ENCODE data around the gene BRAT1.

The BRAT1 gene

DNA sequence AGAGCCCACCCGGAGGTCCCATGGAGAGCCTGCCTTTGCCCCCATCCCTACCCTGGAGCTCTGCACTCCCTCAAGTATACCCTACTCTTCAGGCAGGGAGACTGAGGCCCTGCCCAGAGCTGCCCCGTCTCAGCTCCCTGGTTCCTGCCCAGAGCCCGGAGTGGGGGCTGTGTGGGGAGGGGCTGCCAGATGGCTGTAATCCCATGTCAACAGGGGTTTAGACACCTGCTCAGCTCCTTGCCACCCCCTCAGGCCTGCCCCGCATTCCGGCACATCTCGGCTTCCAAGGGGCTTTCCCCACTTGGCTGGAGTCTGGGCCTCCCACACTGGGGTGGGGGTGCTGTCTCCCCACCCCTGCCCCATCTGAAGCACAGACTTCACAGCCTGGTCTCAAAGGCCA, 56.6 kb downstream of the BRAT1 start:
- Mint-ChIP-seq H3K36me3 (ENCODE audit: low read depth) (no peaks in the 10 kb centered on the region), H3K4me1 (peaks cover 62% of the 10 kb centered on the region), H3K4me3 (peak overlapping the region in 2 of 3 experiments; percentile 27 to 45), H3K27ac (peak overlapping the region; percentile 84 to 93 (median 86)), H3K27me3 (ENCODE audit: low read depth) (peaks cover 4% of the 10 kb centered on the region), H3K9me3 (no peaks in the 10 kb centered on the region)
- TF ChIP-seq, protein P1, sequence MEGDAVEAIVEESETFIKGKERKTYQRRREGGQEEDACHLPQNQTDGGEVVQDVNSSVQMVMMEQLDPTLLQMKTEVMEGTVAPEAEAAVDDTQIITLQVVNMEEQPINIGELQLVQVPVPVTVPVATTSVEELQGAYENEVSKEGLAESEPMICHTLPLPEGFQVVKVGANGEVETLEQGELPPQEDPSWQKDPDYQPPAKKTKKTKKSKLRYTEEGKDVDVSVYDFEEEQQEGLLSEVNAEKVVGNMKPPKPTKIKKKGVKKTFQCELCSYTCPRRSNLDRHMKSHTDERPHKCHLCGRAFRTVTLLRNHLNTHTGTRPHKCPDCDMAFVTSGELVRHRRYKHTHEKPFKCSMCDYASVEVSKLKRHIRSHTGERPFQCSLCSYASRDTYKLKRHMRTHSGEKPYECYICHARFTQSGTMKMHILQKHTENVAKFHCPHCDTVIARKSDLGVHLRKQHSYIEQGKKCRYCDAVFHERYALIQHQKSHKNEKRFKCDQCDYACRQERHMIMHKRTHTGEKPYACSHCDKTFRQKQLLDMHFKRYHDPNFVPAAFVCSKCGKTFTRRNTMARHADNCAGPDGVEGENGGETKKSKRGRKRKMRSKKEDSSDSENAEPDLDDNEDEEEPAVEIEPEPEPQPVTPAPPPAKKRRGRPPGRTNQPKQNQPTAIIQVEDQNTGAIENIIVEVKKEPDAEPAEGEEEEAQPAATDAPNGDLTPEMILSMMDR (IDR thresholded peaks at IDR 0.05; ENCODE audit: unreplicated experiment in 3 of 3): no peak

DNA sequence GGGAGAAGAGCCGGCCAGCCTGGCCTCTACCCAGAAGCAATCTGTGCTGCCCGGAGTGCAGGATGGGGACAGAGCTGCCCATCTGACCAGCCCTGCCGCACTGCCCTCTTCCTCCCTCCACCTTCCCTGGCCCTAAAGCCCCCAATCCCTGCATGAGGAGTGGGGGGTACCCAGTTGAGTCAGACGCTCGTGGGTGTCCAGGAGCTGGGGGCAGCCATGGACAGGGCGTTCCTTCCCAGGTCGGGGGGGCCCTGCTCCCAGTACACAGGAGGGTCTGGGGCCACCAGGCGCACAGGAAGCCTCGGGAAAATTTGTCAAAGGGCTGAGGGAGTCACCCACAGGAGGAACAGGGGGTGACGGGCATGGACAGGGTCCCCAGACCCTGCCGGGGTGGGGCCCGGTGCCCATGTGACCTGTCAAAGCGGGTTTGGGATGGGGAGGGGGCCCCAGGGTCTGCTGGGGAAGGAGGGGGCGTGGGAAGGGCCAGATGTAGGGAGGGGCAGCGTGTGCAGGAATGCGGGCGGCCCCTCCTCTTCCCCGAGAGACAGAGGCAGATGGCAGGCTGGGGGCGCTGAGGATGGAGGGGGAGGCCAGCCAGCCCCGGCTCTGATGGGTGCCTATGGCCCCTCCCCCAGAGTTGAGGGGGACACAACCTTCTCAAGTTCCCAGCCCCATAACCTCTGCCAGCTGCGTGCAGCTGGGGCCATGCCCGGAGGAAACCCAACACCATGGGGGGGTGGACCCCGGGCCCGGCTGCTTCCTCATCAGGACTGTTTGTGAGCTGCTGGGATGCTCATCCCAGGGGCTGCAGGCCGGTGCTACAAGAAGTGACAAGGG, 57.6 kb downstream of the BRAT1 start:
- TF ChIP-seq, protein P1 (IDR thresholded peaks at IDR 0.05; ENCODE audit: unreplicated experiment in 3 of 3): no peak
- Mint-ChIP-seq H3K4me3 (peak overlapping the region in 1 of 3 experiments; percentile 60), H3K27ac (peak overlapping the region; percentile 83 to 88 (median 86)), H3K27me3 (ENCODE audit: low read depth) (peaks cover 4% of the 10 kb centered on the region), H3K9me3 (no peaks in the 10 kb centered on the region), H3K36me3 (ENCODE audit: low read depth) (no peaks in the 10 kb centered on the region), H3K4me1 (peaks cover 65% of the 10 kb centered on the region)

DNA sequence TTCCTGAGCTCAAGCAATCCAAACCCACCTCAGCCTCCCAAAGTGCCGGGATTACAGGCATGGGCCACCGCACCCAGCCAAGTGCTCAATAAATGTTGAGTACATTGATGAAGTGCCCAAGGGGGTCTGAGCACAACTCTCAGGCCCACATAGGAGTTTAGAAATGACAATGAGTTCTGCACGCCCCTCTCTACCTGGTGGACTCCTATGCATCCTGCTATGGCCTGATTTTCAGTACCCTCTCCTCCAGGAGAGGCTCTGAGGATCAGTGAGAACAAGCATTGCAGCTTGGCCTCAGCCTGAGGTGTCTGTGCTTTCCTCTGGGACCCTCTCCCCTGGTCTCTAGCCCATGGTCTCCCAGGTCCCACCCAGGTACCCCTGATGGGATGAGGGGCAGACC, 58.3 kb downstream of the BRAT1 start:
- H3K36me3 Mint-ChIP-seq (ENCODE audit: low read depth): no peaks in the 10 kb centered on the region
- H3K4me1 Mint-ChIP-seq: peaks cover 66% of the 10 kb centered on the region
- peak overlapping the region in 2 of 3 experiments; percentile 17 to 36 for H3K4me3 Mint-ChIP-seq
- TF ChIP-seq, protein P1 (IDR thresholded peaks at IDR 0.05; ENCODE audit: unreplicated experiment in 3 of 3): no peak
- peaks cover 4% of the 10 kb centered on the region for H3K27me3 Mint-ChIP-seq (ENCODE audit: low read depth)
- H3K9me3 Mint-ChIP-seq: no peaks in the 10 kb centered on the region
- H3K27ac Mint-ChIP-seq: peak overlapping the region; percentile 83 to 88 (median 86)

- Mint-ChIP-seq H3K27me3 (ENCODE audit: low read depth) (peaks cover 7% of the 10 kb centered on the region), H3K4me3 (peak overlapping the region in 2 of 3 experiments; percentile 11 to 32), H3K36me3 (ENCODE audit: low read depth) (no peaks in the 10 kb centered on the region), H3K4me1 (peaks cover 61% of the 10 kb centered on the region), H3K9me3 (no peaks in the 10 kb centered on the region), H3K27ac (peak overlapping the region; percentile 63 to 86 (median 83))
- TF ChIP-seq, protein P1 (IDR thresholded peaks at IDR 0.05; ENCODE audit: unreplicated experiment in 3 of 3): no peak
Observed at GRCh38 chr7:2496375-2496774, 58.9 kb downstream of the BRAT1 start.

- peaks cover 59% of the 10 kb centered on the region for H3K4me1 Mint-ChIP-seq
- H3K27ac Mint-ChIP-seq: peak overlapping the region; percentile 63 to 86 (median 83)
- TF ChIP-seq, protein P1 (IDR thresholded peaks at IDR 0.05; ENCODE audit: unreplicated experiment in 3 of 3): no peak
- H3K9me3 Mint-ChIP-seq: no peaks in the 10 kb centered on the region
- H3K4me3 Mint-ChIP-seq: no peak overlapping the region
- peaks cover 5% of the 10 kb centered on the region for H3K27me3 Mint-ChIP-seq (ENCODE audit: low read depth)
- no peaks in the 10 kb centered on the region for H3K36me3 Mint-ChIP-seq (ENCODE audit: low read depth)
Observed at GRCh38 chr7:2495418-2496299, 59.7 kb downstream of the BRAT1 start.
